Measurements from ENCODE around the gene BRINP1. TPM values are rescaled to one million over a fixed set of nuclear protein-coding genes. Genes with fewer than 3 reads are reported as not detected.

BRINP1 gene
- total and polyA plus RNA-seq, 2 of the 8 experiments (the other 6 are each of a cell fraction or from before 2014, with no cell fraction given): 19.5 to 20.5 TPM

GRCh38 chr9:119368681-119369581 is at the start of gene BRINP1 (continued):
- TF ChIP-seq YY1 (IDR thresholded peaks at IDR 0.05; ENCODE audit: low read depth, low read length): peak; percentile 12; the same call in 1 of the 2 replicates
- TF ChIP-seq ZNF274 (IDR thresholded peaks at IDR 0.05; ENCODE audit: borderline replicate concordance, extremely low read depth, low read length): no peak
- no peak for TF ChIP-seq CTBP2 (IDR thresholded peaks at IDR 0.05; ENCODE audit: borderline replicate concordance, insufficient read depth, insufficient read length, low read length)
- TF ChIP-seq SIRT6 (IDR thresholded peaks at IDR 0.05; ENCODE audit: low read length): no peak
- TF ChIP-seq HDAC2 (IDR thresholded peaks at IDR 0.05; ENCODE audit: borderline replicate concordance in 1 of 2, low read depth in 2 of 2, low read length in 2 of 2): no peak
- TF ChIP-seq CBX5 (IDR thresholded peaks at IDR 0.05; ENCODE audit: low read depth, low read length): no peak
- no peak for TF ChIP-seq RNF2 (IDR thresholded peaks at IDR 0.05; ENCODE audit: borderline replicate concordance, low read depth, low read length, missing control alignments, poor library complexity, severe bottlenecking)
- TF ChIP-seq GTF2F1 (IDR thresholded peaks at IDR 0.05; ENCODE audit: borderline replicate concordance, low read depth, low read length): no peak
- peak; percentile 89 for TF ChIP-seq KDM4A (IDR thresholded peaks at IDR 0.05; ENCODE audit: low read depth, low read length, severe bottlenecking)
- TF ChIP-seq, protein P1, sequence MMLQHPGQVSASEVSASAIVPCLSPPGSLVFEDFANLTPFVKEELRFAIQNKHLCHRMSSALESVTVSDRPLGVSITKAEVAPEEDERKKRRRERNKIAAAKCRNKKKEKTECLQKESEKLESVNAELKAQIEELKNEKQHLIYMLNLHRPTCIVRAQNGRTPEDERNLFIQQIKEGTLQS (IDR thresholded peaks at IDR 0.05; ENCODE audit: insufficient read depth, low read depth, low read length): no peak
- TF ChIP-seq BRCA1 (IDR thresholded peaks at IDR 0.05; ENCODE audit: low read depth, low read length): no peak; the same call in 1 of the 2 replicates
- TF ChIP-seq CBX8 (IDR thresholded peaks at IDR 0.05; ENCODE audit: borderline replicate concordance, low read depth, low read length): no peak
- TF ChIP-seq BACH1 (IDR thresholded peaks at IDR 0.05; ENCODE audit: low read length): peak; percentile 19; the same call in 1 of the 2 replicates
- no peak for TF ChIP-seq BCL11A (IDR thresholded peaks at IDR 0.05; ENCODE audit: low read depth in 2 of 2, low read length in 2 of 2)
- no peak for TF ChIP-seq POU5F1 (IDR thresholded peaks at IDR 0.05; ENCODE audit: low read depth, low read length)
- no peak for TF ChIP-seq EZH2 (IDR thresholded peaks at IDR 0.05; ENCODE audit: low read depth, low read length, severe bottlenecking)
- no peak for TF ChIP-seq SIX5 (IDR thresholded peaks at IDR 0.05; ENCODE audit: low read depth, low read length)
- TF ChIP-seq, protein P2, sequence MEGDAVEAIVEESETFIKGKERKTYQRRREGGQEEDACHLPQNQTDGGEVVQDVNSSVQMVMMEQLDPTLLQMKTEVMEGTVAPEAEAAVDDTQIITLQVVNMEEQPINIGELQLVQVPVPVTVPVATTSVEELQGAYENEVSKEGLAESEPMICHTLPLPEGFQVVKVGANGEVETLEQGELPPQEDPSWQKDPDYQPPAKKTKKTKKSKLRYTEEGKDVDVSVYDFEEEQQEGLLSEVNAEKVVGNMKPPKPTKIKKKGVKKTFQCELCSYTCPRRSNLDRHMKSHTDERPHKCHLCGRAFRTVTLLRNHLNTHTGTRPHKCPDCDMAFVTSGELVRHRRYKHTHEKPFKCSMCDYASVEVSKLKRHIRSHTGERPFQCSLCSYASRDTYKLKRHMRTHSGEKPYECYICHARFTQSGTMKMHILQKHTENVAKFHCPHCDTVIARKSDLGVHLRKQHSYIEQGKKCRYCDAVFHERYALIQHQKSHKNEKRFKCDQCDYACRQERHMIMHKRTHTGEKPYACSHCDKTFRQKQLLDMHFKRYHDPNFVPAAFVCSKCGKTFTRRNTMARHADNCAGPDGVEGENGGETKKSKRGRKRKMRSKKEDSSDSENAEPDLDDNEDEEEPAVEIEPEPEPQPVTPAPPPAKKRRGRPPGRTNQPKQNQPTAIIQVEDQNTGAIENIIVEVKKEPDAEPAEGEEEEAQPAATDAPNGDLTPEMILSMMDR (IDR thresholded peaks at IDR 0.05; ENCODE audit: control extremely low read depth in 1 of 3, insufficient read depth in 1 of 3, low read depth in 1 of 3, low read length in 3 of 3): no peak
